Endodermal cell (in vitro differentiated cells): ENCODE data around the gene PSMB7. TPM values are rescaled to one million over a fixed set of nuclear protein-coding genes. Genes with fewer than 3 reads are reported as not detected.

Experiments used
- DNase-seq: peaks from one replicate; pipeline ENCODE4 v3.0.0-alpha.2; 2017
- H3K27ac ChIP-seq: 2 replicates; pipeline ENCODE4 v1.5.1; 2013; ENCODE audit warnings: mild to moderate bottlenecking, low read depth, low read length, moderate library complexity
- H3K27me3 ChIP-seq: 2 replicates; pipeline ENCODE4 v1.6.1; 2013; ENCODE audit warnings: mild to moderate bottlenecking, low read length, moderate library complexity; ENCODE audit not compliant: insufficient read depth, control insufficient read depth, poor library complexity, severe bottlenecking
- H3K36me3 ChIP-seq: 2 replicates; pipeline ENCODE4 v1.7.0; 2013; ENCODE audit warnings: mild to moderate bottlenecking, low read length, moderate library complexity; ENCODE audit not compliant: control insufficient read depth, insufficient read depth
- H3K4me1 ChIP-seq: one replicate; pipeline ENCODE4 v1.7.0; 2013; ENCODE audit warnings: low read length; ENCODE audit not compliant: control insufficient read depth, insufficient read depth
- H3K4me3 ChIP-seq: 2 replicates; pipeline ENCODE4 v1.5.1; 2013; ENCODE audit warnings: mild to moderate bottlenecking, low read length, moderate library complexity
- H3K9ac ChIP-seq: 2 replicates; pipeline ENCODE4 v1.6.1; 2013; ENCODE audit warnings: mild to moderate bottlenecking, low read length, moderate library complexity; ENCODE audit not compliant: poor library complexity, severe bottlenecking; ENCODE audit errors: extremely low read depth
- H3K9me3 ChIP-seq: 2 replicates; pipeline ENCODE4 v1.6.1; 2013; ENCODE audit warnings: mild to moderate bottlenecking, low read length, moderate library complexity; ENCODE audit not compliant: control insufficient read depth
- H3K27ac Mint-ChIP-seq: 2 replicates; pipeline ENCODE4 v1.8.0; 2020; ENCODE audit warnings: mixed read lengths
- H3K27me3 Mint-ChIP-seq: 2 replicates; pipeline ENCODE4 v1.8.0; 2021; ENCODE audit warnings: mild to moderate bottlenecking, mixed read lengths; ENCODE audit not compliant: insufficient read depth
- H3K36me3 Mint-ChIP-seq: 2 replicates; pipeline ENCODE4 v1.8.0; 2020; ENCODE audit warnings: low read depth, mixed read lengths
- H3K4me1 Mint-ChIP-seq: 2 replicates; pipeline ENCODE4 v1.8.0; 2020; ENCODE audit warnings: mixed read lengths
- H3K4me3 Mint-ChIP-seq: 2 replicates; pipeline ENCODE4 v1.8.0; 2020; ENCODE audit warnings: mild to moderate bottlenecking, moderate library complexity, mixed read lengths
- H3K9me3 Mint-ChIP-seq: 2 replicates; pipeline ENCODE4 v1.8.0; 2020; ENCODE audit warnings: mild to moderate bottlenecking, mixed read lengths
- CTCF ChIP-seq: fragments of 200-600 bp; sonication (generic); conservative IDR thresholded peaks from 2 replicates; pipeline ENCODE4 v1.5.0; 2021; ENCODE audit warnings: antibody characterized with exemption, mild to moderate bottlenecking
- WGBS, 2 experiments: methylation state at CpG; one replicate each; pipeline versions ENCODE4 v1.1.5 to v1.1.7; 2013; ENCODE audit warnings: missing lambda C conversion rate in 2 of 2, mixed read lengths in 1 of 2; ENCODE audit not compliant: insufficient coverage in 1 of 2, insufficient read length in 1 of 2; 5-methylcytosine and 5-hydroxymethylcytosine counted together
- total RNA-seq, 2 donors: library from RNA; stranded (reverse); fragmentation: NEBNext Ultra II Directional in 1 of 2; extraction: Animal tissue kit (Norgen Biotek cat#: 25700) in 1 of 2; gene quantifications; 2 replicates in 1 of 2; 3 replicates in 1 of 2; pipeline ENCODE4 v1.2.1, GENCODE V29; 2021

PSMB7 gene
- total RNA-seq, 2 donors from 2014 or later, result 203 to 223 TPM

GRCh38 chr9:124349675-124350493, 65.4 kb downstream of the PSMB7 start:
- Mint-ChIP-seq H3K27ac (no peak overlapping the region), H3K27me3 (no peaks in the 10 kb centered on the region), H3K9me3 (no peaks in the 10 kb centered on the region), H3K4me1 (no peaks in the 10 kb centered on the region), H3K4me3 (no peak overlapping the region), H3K36me3 (peaks cover 37% of the 10 kb centered on the region)
- no peak for TF ChIP-seq CTCF
- Histone ChIP-seq H3K9me3 (no peaks in the 10 kb centered on the region), H3K9ac (no peak overlapping the region), H3K27me3 (no peaks in the 10 kb centered on the region), H3K4me1 (no peaks in the 10 kb centered on the region), H3K4me3 (no peak overlapping the region), H3K36me3 (peaks cover 69% of the 10 kb centered on the region), H3K27ac (peak overlapping the region; percentile 70)
- DNase-seq, result no peak
- 85 to 94% methylated on average over 13 to 25 of the region's 25 CpGs for WGBS, 2 experiments

- no peak overlapping the region for H3K4me3 Mint-ChIP-seq
- Histone ChIP-seq H3K4me1 (no peaks in the 10 kb centered on the region), H3K27ac (no peak overlapping the region), H3K27me3 (no peaks in the 10 kb centered on the region), H3K9ac (no peak overlapping the region), H3K4me3 (no peak overlapping the region), H3K9me3 (no peaks in the 10 kb centered on the region), H3K36me3 (peaks cover 63% of the 10 kb centered on the region)
- TF ChIP-seq CTCF, result no peak
- H3K27ac Mint-ChIP-seq, result no peak overlapping the region
- WGBS, 2 experiments, result 97% methylated on average over 7 to 8 of the region's 8 CpGs
- no peak for DNase-seq
- H3K9me3 Mint-ChIP-seq, result no peaks in the 10 kb centered on the region
- no peaks in the 10 kb centered on the region for H3K27me3 Mint-ChIP-seq
- no peaks in the 10 kb centered on the region for H3K4me1 Mint-ChIP-seq
- H3K36me3 Mint-ChIP-seq, result peaks cover 37% of the 10 kb centered on the region
These were observed 66.0 kb downstream of the PSMB7 start for GRCh38 chr9:124349267-124349666.

GRCh38 chr9:124348831-124349230, 66.4 kb downstream of the PSMB7 start:
- Histone ChIP-seq H3K9ac (no peak overlapping the region), H3K9me3 (no peaks in the 10 kb centered on the region), H3K4me3 (no peak overlapping the region), H3K4me1 (no peaks in the 10 kb centered on the region), H3K27me3 (no peaks in the 10 kb centered on the region), H3K36me3 (peaks cover 59% of the 10 kb centered on the region), H3K27ac (no peak overlapping the region)
- Mint-ChIP-seq H3K4me3 (no peak overlapping the region), H3K27me3 (no peaks in the 10 kb centered on the region), H3K4me1 (no peaks in the 10 kb centered on the region), H3K36me3 (peaks cover 34% of the 10 kb centered on the region), H3K27ac (no peak overlapping the region), H3K9me3 (no peaks in the 10 kb centered on the region)
- WGBS, 2 experiments, result 96% methylated on average over 7 to 12 of the region's 12 CpGs
- TF ChIP-seq CTCF, result no peak
- DNase-seq, result no peak
